LNCaP clone FGC (cell line): ENCODE data around the gene IL5RA.

Source experiments
- DNase-seq: peaks from one replicate; pipeline ENCODE4 v3.0.0-alpha.2; 2011; ENCODE audit warnings: low read depth
- H3K4me3 ChIP-seq: 2 replicates; pipeline ENCODE4 v1.5.1; 2011; ENCODE audit warnings: mild to moderate bottlenecking, low read depth, low read length, control low read depth
- CTCF ChIP-seq: IDR thresholded peaks from 2 replicates; pipeline ENCODE4 v1.5.1; 2012; ENCODE audit warnings: mild to moderate bottlenecking; ENCODE audit not compliant: control insufficient read depth, insufficient read depth; ENCODE audit errors: extremely low read depth

Gene IL5RA

DNA sequence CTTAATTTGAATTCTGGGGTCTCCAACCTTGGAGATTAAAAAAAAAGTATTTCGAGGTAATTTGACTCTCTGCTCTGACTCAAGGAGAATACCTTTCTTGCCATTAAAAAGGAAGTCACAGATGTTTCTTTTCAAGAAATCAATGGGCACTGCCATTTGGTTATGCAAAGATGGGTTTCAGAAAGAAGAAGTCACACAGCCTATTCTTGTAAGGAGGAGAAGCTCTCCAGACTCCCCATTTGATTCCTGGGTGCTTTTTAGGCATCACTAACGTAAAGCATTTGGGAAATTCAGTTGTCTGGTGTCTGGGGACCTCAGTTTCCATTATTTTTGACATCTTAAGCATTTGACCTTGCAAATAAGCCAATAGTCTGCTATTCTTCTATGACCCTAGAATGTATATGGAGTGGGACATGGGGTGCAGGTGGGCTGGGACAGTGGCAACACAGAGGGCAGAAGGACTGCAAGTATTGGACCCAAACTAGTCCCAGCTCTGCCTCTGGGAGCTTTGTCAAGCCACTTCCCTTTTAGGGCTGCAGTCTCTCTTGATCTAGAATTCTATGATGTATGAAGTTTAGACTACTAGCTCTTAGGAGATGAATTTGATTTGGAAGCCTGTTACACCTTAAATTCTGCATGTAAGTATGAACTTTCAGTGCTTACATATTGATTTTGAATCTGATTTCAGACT is 27.8 kb downstream of the IL5RA start:
- no peak for TF ChIP-seq CTCF
- DNase-seq, result no peak
- H3K4me3 ChIP-seq, result no peak overlapping the region

DNA sequence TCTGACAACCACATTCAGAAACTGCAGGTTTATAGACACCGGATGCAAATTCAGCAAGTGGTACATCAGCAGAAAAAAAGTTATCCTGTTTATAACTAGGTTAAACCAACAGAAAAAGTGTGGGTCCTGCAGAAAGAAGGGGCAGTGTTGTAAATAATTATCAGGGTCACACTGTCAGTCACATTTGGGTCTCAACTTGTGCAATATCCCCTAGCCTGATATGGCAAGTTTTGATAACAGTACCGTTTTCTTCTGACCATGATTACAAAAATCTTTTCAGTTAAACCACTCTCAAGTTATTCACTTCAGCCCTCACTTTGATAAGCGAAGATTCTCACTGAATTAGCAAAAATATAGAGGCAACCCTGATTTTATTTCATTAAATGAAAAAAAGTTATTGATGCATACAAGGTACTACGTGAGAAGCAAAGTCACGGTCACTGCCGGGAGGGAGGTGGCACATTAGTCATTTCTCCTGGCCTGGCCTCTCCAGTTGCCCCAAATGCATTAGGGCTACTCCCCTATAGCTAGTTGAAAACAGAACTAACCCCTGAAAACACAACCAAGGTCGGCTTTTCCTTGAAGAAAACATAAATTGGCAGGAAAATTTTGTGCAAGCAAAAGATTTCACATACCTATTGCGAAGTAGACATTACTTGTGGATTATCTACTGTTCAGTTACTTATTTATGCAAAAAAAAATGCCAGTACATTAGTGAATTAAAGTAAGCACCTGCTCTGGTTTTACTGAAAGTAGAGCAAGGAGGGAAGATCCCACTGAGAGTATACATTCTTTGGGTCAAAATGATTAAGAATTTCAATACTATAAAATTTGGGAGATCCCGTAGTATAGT is 28.6 kb downstream of the IL5RA start:
- no peak for TF ChIP-seq CTCF
- no peak overlapping the region for H3K4me3 ChIP-seq
- no peak for DNase-seq

GRCh38 chr3:3080309-3080708 is 29.9 kb downstream of the IL5RA start:
- H3K4me3 ChIP-seq, result no peak overlapping the region
- no peak for TF ChIP-seq CTCF
- no peak for DNase-seq

DNA sequence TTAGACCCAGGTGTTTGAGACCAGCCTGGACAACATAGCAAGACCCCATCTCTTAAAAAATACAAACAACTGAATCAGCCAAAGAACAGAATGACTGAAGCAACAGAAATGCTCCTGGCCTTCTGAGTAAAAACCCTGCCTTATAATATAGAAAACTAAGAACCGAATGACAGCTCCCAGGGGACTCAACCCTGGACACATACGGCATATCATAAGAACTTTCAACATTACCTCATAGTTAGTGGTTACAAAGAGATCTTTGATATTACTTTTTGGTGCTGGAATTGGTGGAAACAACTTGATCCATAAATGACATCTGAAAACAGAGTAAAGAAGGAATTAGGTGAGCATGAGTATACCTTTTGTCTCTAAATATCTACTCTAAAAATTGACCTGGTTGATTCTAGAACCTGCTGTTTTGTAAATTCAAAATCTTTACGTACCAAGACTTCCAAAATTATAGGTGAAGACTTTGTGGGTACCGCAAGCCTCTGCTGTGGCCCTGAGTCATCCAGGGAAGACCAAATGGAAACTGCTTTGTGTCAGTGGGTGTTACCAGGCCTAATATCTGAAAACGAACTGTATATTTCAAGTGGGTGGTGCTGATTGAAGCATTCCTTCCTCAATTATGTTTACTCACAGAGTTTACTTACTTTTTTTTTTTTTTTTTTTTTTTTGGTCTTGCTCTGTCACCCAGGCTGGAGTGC is 35.5 kb downstream of the IL5RA start:
- H3K4me3 ChIP-seq, result no peak overlapping the region
- DNase-seq, result no peak
- no peak for TF ChIP-seq CTCF

GRCh38 chr3:3071136-3071535 is 39.0 kb downstream of the IL5RA start:
- no peak for TF ChIP-seq CTCF

DNA sequence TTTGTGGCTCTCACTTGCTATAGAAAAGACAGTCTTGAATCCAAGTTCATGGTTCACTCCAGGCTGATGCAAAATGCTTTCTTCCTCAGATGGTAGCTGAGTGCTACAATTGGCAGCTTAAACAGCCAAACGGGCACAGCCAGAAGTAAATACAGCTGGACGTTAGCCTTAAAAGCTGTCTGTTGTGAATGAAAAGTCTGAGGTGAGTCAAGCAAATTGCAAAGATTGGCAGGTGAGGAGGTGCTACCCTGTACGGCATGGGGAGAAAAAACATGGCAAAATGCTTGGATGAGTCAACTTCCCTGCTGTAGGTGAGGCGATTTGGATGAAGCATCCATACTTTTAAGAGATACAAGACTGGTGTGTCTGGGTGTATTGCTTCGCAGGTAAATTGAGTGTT is 40.5 kb downstream of the IL5RA start:
- H3K4me3 ChIP-seq, result no peak overlapping the region
- DNase-seq, result no peak
- no peak for TF ChIP-seq CTCF

More at GRCh38 chr3:3071136-3071535, 39.0 kb downstream of the IL5RA start:
- H3K4me3 ChIP-seq, result no peak overlapping the region
- no peak for DNase-seq
